GM19099 (cell line): Measurements from ENCODE around the gene BBLN.

Source experiments
- POLR2A ChIP-seq: IDR thresholded peaks from 3 replicates; pipeline ENCODE4 v1.6.1; 2011; ENCODE audit warnings: low read depth; ENCODE audit not compliant: insufficient read length; ENCODE audit errors: extremely low read depth

BBLN gene

DNA sequence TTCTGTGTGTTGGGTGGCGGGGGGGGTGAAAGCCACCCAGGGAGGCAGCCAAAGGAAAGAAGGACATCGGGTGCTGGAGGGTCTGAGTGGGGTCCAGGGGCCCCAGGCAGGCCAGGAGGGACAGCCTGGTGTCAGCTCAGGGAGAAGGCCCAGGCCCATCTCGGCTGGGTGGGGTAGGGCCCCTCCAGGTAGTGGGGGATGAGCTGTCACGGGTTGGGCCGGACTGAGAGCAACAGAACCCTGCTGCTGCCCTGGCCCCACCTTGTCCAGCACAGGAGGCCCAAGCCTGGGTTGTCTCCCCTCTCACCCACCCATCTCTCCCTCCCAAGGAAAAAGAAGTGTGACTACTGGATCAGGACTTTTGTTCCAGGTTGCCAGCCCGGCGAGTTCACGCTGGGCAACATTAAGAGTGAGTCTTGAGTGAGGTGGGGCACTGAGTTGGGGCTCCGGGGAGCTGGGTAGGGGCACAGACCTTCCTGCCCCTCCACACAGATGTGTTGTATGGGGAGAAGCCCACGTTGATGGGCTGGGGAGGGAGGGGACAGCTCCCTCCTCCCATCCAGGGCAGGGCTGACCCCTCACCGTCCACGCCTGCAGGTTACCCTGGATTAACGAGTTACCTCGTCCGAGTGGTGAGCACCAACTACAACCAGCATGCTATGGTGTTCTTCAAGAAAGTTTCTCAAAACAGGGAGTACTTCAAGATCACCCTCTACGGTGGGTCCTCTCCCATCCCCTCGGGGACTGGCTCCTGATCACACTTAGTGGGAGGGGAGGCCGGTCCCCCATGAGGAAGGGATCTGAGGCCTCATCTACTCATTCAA lies 8.5 kb upstream of the BBLN start:
- TF ChIP-seq POLR2A = no peak

DNA sequence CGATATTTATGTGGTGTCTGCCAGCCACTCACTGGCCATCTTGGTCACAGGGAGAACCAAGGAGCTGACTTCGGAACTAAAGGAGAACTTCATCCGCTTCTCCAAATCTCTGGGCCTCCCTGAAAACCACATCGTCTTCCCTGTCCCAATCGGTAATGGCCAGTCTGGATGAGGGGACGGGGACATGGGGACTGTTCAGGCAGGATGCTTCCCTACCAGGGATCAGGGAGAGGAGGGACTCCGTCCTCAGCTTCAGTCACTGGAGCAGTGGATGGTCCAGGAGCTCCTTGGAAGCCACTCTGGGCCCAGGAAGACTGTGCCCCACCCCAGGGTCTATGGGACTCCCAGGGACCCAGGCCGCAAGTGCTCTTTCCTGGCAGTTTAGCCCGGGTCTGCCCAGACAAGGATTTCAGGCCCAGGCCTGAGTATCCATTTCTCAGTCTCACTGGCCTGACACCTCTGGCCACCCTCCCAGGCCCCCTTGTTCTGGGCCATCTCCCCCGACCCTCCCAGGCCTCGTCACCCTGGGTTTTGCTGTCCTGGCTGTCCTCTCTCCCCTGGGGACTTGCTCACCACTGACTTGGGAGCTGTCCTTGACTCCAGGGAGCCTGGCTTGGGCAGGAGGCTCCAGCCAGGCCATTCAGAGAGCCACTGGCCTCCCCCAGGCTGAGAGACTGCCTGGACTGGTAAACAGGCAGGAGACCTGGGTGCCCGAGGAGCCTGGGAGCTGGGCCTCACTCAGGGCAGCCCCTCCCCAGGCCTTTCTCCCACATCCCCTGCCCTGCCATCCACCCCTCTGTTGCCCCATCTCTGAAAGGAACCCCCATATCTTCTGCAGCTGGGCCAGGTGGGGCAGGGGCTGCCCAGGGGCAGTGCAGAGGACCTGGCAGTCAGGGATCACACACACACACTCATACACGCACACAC lies 7.7 kb upstream of the BBLN start:
- no peak for TF ChIP-seq POLR2A

DNA sequence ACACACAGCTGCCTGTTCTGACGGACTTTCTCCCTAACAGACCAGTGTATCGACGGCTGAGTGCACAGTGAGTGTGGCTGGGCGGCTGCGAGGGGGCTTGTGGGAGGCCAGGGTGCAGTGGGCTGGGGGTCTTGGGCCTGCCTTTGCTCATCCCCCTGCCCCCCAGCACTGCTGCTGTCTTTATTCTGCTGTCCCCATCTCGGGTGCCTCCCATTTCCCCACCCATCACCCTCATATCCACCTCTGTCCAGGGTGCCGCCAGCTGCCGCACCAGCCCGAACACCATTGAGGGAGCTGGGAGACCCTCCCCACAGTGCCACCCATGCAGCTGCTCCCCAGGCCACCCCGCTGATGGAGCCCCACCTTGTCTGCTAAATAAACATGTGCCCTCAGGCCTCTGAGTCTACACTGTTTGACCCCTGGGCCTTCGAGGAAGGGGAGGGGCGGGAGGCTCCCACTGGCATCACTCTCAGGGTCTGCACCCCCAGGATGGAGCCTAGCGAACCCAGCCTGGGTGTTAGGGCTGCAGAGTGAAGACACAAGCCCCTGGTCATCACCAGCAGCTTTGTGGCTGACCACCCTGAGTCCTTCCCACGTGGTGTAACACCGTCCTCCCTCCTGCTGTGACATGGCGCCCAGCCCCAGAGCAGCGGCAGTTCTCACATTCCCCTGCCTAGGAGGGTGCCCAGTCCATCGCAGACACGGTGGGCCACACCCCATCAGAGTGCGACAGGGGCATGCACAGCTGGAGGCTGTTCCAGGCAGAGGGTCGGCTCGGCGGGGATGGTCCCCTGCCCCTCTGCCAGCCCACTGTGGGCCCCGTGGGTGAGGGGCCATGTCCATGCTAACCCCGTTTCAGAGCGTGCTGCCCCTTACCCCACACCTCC lies 6.8 kb upstream of the BBLN start:
- TF ChIP-seq POLR2A = no peak

DNA sequence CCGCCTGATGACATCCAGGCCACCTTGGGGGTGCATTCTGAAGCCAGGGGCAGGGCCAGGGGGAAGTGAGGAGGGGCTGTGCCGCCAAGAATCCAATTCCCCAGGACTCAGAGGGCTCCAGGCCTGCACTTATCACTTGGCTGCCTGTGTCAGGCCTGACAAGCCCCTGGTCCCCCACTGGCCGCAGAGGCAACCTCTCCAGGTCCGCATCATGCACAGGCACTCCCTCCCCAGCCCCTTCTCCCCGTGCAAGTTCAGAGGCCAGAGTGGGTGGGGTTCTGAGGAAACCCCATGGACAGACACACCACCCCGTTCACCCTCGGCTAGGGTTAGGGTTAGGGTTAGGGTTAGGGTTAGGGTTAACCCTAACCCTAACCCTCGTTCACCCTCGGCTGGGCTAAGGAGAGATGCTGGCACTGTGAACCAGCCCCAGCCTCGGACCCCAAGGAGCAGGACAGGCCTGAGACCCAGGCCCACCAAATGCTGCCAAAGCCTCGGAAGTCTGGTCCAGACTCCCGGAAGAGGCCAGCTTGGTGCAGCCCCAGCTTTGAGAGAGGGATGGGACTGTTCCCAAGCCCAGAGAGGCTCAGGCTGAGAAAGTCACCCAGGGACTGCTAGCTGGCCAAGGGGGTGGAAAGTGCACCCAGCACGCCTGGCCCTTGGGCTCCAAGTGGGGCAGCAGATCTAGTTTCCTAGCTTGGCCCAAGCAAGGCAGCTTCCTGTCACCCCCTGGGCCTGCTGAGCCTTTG lies 5.9 kb upstream of the BBLN start:
- no peak for TF ChIP-seq POLR2A

DNA sequence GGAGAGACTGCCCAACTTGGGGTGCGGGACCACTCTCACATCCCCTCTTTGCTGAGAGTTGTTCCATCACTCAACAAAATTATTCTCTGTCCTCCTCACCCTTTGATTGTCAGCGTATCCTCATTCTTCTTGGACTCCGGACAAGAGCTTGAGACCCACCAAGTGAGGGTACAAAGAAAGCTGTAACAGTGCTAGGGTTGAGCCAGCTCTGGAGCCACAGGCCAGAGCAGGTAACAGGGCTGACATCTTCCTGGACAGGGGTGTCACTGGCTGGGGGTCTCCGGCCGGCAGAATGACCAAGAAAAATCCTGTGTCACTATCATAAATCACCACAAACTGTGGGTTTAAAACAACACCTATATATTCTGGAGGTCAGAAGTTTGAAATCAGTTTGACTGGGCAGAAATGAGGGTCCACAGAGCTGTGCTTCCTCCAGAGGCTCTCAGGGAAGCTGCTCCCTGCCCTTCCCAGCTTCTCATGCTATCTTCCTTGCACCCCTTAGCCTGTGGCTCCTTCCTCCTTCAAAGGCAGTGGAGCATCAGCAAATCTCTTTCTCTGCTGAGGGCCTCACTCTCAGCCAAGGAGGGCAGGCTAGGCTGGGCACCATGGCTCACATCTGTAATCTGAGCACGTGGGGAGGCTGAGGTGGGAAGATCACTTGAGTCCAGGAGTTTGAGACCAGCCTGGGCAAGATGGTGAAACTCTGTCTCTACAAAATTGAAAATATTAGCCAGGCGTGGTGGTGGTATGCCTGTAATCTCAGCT lies 4.1 kb upstream of the BBLN start:
- TF ChIP-seq POLR2A = no peak

DNA sequence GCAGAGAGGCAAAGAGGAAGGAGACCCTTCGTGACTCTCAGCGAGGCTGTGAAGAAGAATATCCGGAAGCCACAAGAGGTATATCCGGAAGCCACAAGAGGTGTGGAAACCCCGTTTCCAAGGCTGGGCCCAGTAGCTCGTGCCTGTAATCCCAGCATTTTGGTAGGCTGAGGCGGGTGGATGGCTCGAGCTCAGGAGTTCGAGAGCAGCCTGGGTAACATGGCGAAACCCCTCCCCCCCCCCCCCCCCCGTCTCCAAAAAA lies 612 bp upstream of the BBLN start:
- TF ChIP-seq POLR2A = no peak

DNA sequence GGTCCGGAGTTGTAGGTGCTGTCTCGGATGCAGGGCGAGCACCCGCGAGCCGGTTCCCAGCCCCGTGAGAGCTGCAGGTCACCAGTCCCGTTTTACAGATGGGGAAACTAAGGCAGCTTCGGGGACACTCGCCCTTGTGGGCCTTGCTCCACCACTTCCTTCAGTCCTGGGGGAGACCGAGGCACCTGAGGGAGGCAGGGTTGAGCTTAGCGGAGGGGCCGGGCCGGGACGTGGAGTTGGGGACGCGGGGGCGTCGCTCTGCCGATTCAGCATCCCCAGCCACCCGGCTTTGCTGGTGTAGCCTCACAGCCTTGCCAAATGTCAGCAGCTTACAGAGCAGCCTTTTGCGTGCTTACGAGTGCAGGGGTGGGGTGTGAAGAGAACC lies 530 bp downstream of the BBLN start:
- TF ChIP-seq POLR2A = no peak

DNA sequence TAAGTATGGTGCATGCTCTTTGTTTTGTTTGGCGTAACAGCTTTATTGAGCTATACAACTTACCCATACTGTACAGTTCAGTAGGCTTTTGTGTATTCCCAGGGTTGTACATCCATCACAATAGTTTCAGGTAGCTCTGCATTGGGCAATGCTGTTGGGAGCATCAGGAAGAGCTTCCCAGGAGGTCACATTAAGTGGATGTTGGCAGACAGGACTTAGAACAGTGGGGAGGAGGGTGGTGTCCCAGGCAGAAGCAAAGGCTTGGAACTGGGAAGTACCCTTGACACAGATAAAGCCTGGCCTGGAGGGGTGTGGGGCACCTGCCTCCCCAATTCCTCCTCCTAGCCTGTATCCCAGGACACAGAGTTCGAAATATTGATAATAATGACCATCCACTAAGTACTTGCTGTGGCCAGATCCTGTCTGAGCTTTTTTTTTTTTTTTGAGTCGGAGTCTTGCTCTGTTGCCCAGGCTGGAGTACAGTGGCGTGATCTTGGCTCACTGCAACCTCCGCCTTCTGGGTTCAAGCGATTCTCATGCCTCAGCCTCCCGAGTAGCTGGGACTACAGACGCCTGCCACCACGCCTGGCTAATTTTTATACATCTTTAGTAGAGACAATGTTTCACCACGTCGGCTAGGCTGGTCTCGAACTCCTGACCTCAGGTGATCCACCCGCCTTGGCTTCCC lies 1.3 kb downstream of the BBLN start:
- TF ChIP-seq POLR2A = no peak

DNA sequence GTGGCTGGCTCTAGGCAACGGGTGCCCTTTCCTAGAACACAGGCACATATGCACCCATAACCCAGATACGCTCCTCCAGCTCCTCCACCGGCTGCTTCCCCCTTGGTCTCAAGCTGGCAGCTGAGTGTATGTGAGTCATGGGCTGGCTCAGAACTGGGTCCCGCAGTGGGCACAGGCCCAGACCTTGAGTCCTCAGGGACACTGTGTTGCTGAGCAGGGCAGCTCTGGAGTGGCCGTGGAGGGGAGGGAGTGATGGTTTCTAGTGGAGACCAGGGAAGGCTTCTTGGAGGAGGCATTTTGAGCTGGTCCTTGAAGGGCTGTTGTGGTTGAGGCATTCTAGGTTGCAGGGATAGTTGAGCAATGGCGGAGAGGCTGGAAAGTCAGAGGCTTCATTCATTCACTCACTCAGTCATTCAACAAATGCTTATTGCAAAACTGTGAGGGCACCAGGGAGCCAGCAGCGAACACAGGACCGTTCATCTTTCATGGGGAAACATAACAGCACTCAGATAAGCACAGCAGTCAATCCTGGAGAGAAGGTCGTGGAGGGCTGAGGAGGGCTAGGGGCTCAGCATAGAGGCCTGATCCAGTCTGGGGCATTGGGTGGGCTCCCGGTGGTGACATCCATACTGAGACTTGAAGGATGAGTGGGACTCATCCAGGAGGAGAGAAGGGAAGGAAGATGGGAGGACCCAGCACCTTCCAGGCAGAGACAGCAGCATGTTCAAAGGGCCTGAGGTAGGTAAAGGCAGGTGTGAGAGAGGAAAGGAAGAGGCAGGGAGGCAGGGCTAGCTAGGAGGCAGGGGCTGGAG lies 2.4 kb downstream of the BBLN start:
- TF ChIP-seq POLR2A = no peak

DNA sequence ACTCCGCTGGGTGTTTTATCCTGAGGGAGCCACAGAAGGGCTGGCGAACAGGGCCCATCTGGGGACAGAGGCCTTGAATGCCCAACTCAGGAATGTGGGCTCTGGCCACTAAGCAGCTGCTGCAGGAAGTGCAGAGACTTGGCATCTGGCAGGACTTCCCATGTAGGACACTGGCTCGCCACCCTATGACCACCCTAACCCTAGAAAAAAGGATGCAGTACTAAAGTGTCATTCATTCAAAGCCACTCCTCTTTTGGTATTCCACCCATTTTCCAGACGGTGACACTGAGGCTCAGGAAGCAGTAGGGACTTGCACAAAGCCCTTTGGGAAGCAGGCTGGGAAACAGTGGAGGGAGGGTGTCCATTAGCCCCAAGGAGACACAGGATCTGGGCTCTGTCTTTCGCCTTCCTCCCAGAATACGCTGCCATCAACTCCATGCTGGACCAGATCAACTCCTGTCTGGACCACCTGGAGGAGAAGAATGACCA lies 3.0 kb downstream of the BBLN start:
- no peak for TF ChIP-seq POLR2A

DNA sequence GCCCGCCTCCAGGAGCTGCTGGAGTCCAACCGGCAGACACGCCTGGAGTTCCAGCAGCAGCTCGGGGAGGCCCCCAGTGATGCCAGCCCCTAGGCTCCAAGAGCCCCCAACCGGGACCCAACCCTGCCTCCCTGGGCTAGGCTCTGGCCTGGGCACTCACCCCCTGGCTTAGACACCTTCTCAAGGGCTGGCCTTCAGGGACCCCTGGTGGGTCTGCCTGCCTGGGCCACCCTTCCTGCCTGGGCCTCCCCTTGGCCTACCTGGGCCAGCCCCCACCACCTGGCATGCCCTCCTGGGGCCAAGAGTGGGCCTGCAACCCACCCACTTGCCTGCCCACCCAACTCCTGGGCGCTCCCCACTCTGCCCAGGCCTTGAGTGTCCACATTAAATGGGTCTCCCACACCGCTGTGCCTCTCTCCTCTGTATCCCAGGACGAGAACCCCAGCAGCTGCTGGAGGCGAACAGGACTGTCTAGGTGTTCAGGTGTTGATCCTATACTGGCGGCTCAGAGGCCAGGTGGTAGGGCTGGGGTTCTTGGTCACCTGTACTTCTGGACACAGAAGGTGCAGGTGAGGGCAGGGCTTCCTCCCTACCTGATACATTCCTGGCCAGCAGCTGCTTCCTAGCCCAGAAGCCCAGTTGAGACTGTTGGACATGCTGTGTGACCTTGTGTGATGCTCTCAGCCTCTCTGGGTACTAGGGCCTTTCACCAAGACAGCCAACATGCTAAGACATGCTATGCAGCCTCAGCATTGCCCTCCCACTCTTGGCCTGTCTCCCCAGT lies 3.6 kb downstream of the BBLN start:
- TF ChIP-seq POLR2A = no peak
